Central memory CD8-positive, alpha-beta T cell (primary cell): ENCODE data around the gene PCDHB13.
"Not testable (repeated sequence)": the region's sequence is repeated elsewhere in the genome, so short reads cannot be mapped to it uniquely, and the experiment has no call there.

ENCODE experiments used
- ATAC-seq: fragments of 150-1000 bp; cut with Tn5 transposase; replicated peaks from 2 replicates; pipeline ENCODE4 v1.10.0; 2022; ENCODE audit warnings: mild to moderate bottlenecking, moderate FRiP score, moderate number of reproducible peaks; ENCODE audit not compliant: poor library complexity, severe bottlenecking; ENCODE audit errors: extremely low read depth
- DNase-seq, 2 donors: peaks; one replicate each; pipeline ENCODE4 v3.0.0; 2021; ENCODE audit warnings: low spot score in 2 of 2
- H3K27ac Mint-ChIP-seq: one replicate; pipeline ENCODE4 v1.8.0; 2022; ENCODE audit warnings: low read depth, mild to moderate bottlenecking, moderate library complexity, mixed read lengths
- H3K27me3 Mint-ChIP-seq: one replicate; pipeline ENCODE4 v1.8.0; 2022; ENCODE audit warnings: mixed read lengths
- H3K36me3 Mint-ChIP-seq: one replicate; pipeline ENCODE4 v1.8.0; 2022; ENCODE audit warnings: mild to moderate bottlenecking, moderate library complexity, mixed read lengths; ENCODE audit not compliant: insufficient read depth
- H3K4me1 Mint-ChIP-seq: one replicate; pipeline ENCODE4 v1.8.0; 2022; ENCODE audit warnings: mixed read lengths
- H3K4me3 Mint-ChIP-seq: one replicate; pipeline ENCODE4 v1.8.0; 2022; ENCODE audit warnings: mild to moderate bottlenecking, moderate library complexity, mixed read lengths
- H3K9me3 Mint-ChIP-seq: one replicate; pipeline ENCODE4 v1.8.0; 2022; ENCODE audit warnings: mixed read lengths

PCDHB13 gene

GRCh38 chr5:141213656-141214339, at the start of gene PCDHB13:
Gene PCDHB13 (plus strand): TSS chr5:141213919. CDS start chr5:141214124, 205 bp downstream.
- DNase-seq, H3K9me3 Mint-ChIP-seq, H3K36me3 Mint-ChIP-seq, ATAC-seq, H3K4me1 Mint-ChIP-seq: not testable (repeated sequence)
- Mint-ChIP-seq H3K27ac (peak within 1 kb of the TSS; percentile 35), H3K27me3 (peaks cover 45% of the 10 kb centered on the region), H3K4me3 (peak within 1 kb of the TSS; percentile 52)

- ATAC-seq: no peak
- Mint-ChIP-seq H3K4me3 (no peak within 1 kb of the TSS), H3K9me3 (no peaks in the 10 kb centered on the region), H3K27ac (no peak within 1 kb of the TSS), H3K27me3 (peaks cover 54% of the 10 kb centered on the region), H3K4me1 (no peaks in the 10 kb centered on the region), H3K36me3 (peaks cover 2% of the 10 kb centered on the region)
- DNase-seq: no peak
Observed at GRCh38 chr5:141172381-141173204, 41.1 kb upstream of the PCDHB13 start, which contains the start of gene PCDHB7. Gene PCDHB7 (plus strand): TSS chr5:141172644. CDS start chr5:141172836, 192 bp downstream.

- not testable (repeated sequence) for H3K9me3 Mint-ChIP-seq, H3K27ac Mint-ChIP-seq, H3K4me3 Mint-ChIP-seq, DNase-seq, H3K4me1 Mint-ChIP-seq, H3K36me3 Mint-ChIP-seq, ATAC-seq
- H3K27me3 Mint-ChIP-seq: peaks cover 35% of the 10 kb centered on the region
Observed at GRCh38 chr5:141174291-141175104, 39.2 kb upstream of the PCDHB13 start.

- Mint-ChIP-seq H3K4me1 (no peaks in the 10 kb centered on the region), H3K27ac (no peak overlapping the region), H3K36me3 (peaks cover 2% of the 10 kb centered on the region), H3K9me3 (no peaks in the 10 kb centered on the region), H3K4me3 (no peak overlapping the region), H3K27me3 (peaks cover 27% of the 10 kb centered on the region)
- DNase-seq: no peak
- ATAC-seq: no peak
Observed at GRCh38 chr5:141175933-141176332, 37.8 kb upstream of the PCDHB13 start.

GRCh38 chr5:141177577-141178191, 36.0 kb upstream of the PCDHB13 start, which contains the start of gene PCDHB8:
Gene PCDHB8 (plus strand): TSS chr5:141177790. CDS start chr5:141178035, 245 bp downstream.
- not testable (repeated sequence) for H3K9me3 Mint-ChIP-seq, H3K4me3 Mint-ChIP-seq, H3K4me1 Mint-ChIP-seq, ATAC-seq, H3K36me3 Mint-ChIP-seq, DNase-seq, H3K27ac Mint-ChIP-seq
- peaks cover 34% of the 10 kb centered on the region for H3K27me3 Mint-ChIP-seq

GRCh38 chr5:141179371-141179770, 34.3 kb upstream of the PCDHB13 start:
- not testable (repeated sequence) for DNase-seq

GRCh38 chr5:141179876-141180275, 33.8 kb upstream of the PCDHB13 start:
- H3K27me3 Mint-ChIP-seq: peaks cover 38% of the 10 kb centered on the region
- not testable (repeated sequence) for H3K9me3 Mint-ChIP-seq, H3K4me1 Mint-ChIP-seq, ATAC-seq, H3K27ac Mint-ChIP-seq, H3K36me3 Mint-ChIP-seq, H3K4me3 Mint-ChIP-seq, DNase-seq

More at GRCh38 chr5:141179371-141179770, 34.3 kb upstream of the PCDHB13 start:
- peaks cover 33% of the 10 kb centered on the region for H3K27me3 Mint-ChIP-seq
- H3K4me3 Mint-ChIP-seq, H3K27ac Mint-ChIP-seq, H3K4me1 Mint-ChIP-seq, ATAC-seq, H3K9me3 Mint-ChIP-seq, H3K36me3 Mint-ChIP-seq: not testable (repeated sequence)

GRCh38 chr5:141180313-141180712, 33.4 kb upstream of the PCDHB13 start:
- ATAC-seq: no peak
- Mint-ChIP-seq H3K36me3 (peaks cover 2% of the 10 kb centered on the region), H3K27ac (no peak overlapping the region), H3K9me3 (no peaks in the 10 kb centered on the region), H3K4me1 (no peaks in the 10 kb centered on the region), H3K4me3 (no peak overlapping the region), H3K27me3 (peaks cover 43% of the 10 kb centered on the region)
- DNase-seq: no peak

GRCh38 chr5:141182248-141182647, 31.5 kb upstream of the PCDHB13 start, which contains the start of gene PCDHB16:
Gene PCDHB16 (plus strand): TSS chr5:141182387. CDS start chr5:141182560, 173 bp downstream.
- no peak for DNase-seq
- H3K4me3 Mint-ChIP-seq: no peak within 1 kb of the TSS
- peaks cover 2% of the 10 kb centered on the region for H3K36me3 Mint-ChIP-seq
- H3K9me3 Mint-ChIP-seq: peaks cover 5% of the 10 kb centered on the region
- peaks cover 57% of the 10 kb centered on the region for H3K27me3 Mint-ChIP-seq
- H3K4me1 Mint-ChIP-seq: peaks cover 6% of the 10 kb centered on the region
- no peak for ATAC-seq
- no peak within 1 kb of the TSS for H3K27ac Mint-ChIP-seq

GRCh38 chr5:141184117-141184855, 29.4 kb upstream of the PCDHB13 start:
- H3K36me3 Mint-ChIP-seq, ATAC-seq, H3K27ac Mint-ChIP-seq, DNase-seq, H3K9me3 Mint-ChIP-seq, H3K4me3 Mint-ChIP-seq: not testable (repeated sequence)
- peaks cover 72% of the 10 kb centered on the region for H3K27me3 Mint-ChIP-seq
- H3K4me1 Mint-ChIP-seq: peaks cover 12% of the 10 kb centered on the region

- DNase-seq: no peak
- peaks cover 5% of the 10 kb centered on the region for H3K9me3 Mint-ChIP-seq
Observed at GRCh38 chr5:141186897-141187512, 26.7 kb upstream of the PCDHB13 start, which contains the start of gene PCDHB9. Gene PCDHB9 (plus strand): TSS chr5:141187161. CDS start chr5:141187319, 158 bp downstream.

More at GRCh38 chr5:141186897-141187512, 26.7 kb upstream of the PCDHB13 start, which contains the start of gene PCDHB9:
- Mint-ChIP-seq H3K4me3 (peak within 1 kb of the TSS; percentile 53), H3K4me1 (peaks cover 12% of the 10 kb centered on the region), H3K27ac (no peak within 1 kb of the TSS), H3K27me3 (peaks cover 82% of the 10 kb centered on the region), H3K36me3 (peaks cover 4% of the 10 kb centered on the region)
- ATAC-seq: no peak
